OCI-LY3 (cell line): ENCODE data around the gene ABCC6.
"Not testable (repeated sequence)": the region's sequence is repeated elsewhere in the genome, so short reads cannot be mapped to it uniquely, and the experiment has no call there.

ENCODE experiments used
- EZH2phosphoT487 ChIP-seq: fragments of 200-600 bp; shearing (Covaris generic); IDR thresholded peaks from 2 replicates; pipeline ENCODE4 v1.6.1; 2018; ENCODE audit warnings: antibody characterized with exemption, mixed run types, low read depth
- TF ChIP-seq, protein P1 (sequence below): fragments of 200-600, 300-600 bp; sonication (generic); IDR thresholded peaks from 2 replicates; pipeline ENCODE4 v1.5.1; 2014; ENCODE audit warnings: antibody characterized with exemption, low read length, low read depth

DNA sequence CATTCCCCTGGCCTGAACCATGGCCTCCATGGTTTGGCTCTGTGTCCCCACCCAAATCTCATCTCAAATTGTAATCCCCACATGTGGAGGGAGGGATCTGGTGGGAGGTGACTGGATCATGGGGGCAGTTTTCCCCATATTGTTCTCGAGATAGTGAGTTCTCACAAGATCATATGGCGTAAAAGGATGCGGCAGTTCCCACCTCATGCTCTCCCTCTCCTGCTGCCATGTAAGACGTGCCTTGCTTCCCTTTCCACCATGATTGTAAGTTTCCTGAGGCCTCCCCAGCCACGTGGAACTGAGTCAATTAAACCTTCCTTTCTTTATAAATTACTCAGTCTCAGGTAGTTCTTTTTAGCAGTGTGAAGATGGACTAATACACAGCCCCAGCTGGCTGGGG, 61.5 kb downstream of the ABCC6 start:
- TF ChIP-seq, protein P1, sequence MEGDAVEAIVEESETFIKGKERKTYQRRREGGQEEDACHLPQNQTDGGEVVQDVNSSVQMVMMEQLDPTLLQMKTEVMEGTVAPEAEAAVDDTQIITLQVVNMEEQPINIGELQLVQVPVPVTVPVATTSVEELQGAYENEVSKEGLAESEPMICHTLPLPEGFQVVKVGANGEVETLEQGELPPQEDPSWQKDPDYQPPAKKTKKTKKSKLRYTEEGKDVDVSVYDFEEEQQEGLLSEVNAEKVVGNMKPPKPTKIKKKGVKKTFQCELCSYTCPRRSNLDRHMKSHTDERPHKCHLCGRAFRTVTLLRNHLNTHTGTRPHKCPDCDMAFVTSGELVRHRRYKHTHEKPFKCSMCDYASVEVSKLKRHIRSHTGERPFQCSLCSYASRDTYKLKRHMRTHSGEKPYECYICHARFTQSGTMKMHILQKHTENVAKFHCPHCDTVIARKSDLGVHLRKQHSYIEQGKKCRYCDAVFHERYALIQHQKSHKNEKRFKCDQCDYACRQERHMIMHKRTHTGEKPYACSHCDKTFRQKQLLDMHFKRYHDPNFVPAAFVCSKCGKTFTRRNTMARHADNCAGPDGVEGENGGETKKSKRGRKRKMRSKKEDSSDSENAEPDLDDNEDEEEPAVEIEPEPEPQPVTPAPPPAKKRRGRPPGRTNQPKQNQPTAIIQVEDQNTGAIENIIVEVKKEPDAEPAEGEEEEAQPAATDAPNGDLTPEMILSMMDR: not testable (repeated sequence)
- not testable (repeated sequence) for TF ChIP-seq EZH2phosphoT487
